Kidney glomerular epithelial cell (primary cell): ENCODE results near the gene NT5DC2.
A peak's percentile ranks its signal among the peaks of the same experiment; 100 is the strongest.

ENCODE experiments used
- DNase-seq: peaks from one replicate; lab custom pipeline; 2025; lab: John Stamatoyannopoulos, UW

NT5DC2 gene

DNA sequence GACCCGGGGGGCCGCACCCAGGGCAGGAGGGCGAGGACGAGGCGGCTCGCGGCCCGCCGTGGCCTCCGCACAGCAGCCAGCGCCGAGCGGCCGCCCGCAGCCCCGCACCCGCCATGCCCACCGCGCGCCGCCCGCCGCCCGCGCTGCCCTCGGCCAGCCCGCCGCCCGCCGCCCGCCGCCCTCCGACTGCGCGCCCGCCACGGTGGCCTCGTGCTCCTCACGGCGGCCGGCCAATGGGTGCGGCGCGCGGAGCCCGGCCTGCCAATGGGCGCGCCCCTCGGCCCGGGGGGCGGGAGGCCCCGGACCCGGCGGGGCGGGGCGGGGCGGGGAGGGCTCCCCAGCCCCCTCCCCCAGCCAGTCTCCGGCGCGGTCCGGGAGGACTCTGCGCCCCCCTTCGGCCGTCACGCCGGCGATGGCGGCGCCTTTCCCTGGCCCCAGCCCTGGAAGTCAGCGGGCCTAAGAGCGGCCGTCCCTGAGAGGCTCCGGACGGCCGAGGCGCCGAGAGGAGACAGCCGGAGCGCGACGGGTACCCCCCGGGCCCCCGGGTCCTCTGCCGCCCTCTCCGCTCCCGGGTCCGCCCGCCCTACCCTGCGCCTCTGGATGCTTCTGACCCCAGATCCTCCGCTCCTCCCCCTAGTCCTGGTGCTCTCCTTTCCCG is at the start of gene NT5DC2:
Gene NT5DC2 (minus strand): TSS at position 235 of the 658 bp plus-strand sequence. CDS start 120 bp downstream, at position 115.
- DNase-seq: peak; percentile 22

DNA sequence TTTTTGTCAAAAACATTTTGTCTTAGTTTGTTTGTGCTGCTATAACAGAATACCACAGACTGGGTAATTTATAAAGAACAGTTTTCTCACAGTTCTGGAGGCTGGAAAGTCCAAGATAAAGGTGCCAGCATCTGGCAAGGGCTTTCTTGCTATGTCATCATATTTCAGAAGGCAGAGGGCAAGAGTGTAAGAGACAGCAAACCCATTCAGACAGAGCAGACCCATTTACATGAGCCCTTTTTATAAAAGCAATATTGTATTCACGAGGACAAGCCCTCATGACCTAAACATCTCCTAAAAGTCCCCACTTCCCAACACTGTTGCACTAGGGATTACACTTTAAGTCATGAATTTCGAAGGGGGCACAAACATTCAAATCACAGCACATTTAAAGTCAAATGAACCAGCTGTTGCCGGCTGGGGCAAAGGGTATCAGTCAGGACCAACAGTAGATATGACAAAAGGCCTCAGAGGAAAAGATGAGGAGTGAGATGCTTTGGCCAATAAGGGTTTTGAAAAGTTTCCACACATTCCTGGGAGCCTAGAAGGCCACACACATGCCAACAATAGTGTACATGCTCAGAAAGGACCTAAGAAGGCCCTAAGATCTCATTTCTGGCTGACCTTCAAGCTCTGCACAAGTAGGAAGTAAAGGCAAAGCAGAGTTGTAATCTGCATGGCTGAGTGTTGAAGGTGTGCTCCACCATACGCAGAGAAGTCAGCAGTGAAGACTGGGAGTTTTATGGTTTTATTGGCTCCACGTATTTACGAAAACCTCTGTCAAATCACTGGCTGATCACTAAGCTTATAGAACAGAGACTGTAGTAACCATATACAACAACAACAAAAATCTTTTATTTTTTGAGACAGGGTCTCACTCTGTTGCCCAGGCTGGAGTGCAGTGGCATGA is 40.7 kb upstream of the NT5DC2 start:
- no peak for DNase-seq

DNA sequence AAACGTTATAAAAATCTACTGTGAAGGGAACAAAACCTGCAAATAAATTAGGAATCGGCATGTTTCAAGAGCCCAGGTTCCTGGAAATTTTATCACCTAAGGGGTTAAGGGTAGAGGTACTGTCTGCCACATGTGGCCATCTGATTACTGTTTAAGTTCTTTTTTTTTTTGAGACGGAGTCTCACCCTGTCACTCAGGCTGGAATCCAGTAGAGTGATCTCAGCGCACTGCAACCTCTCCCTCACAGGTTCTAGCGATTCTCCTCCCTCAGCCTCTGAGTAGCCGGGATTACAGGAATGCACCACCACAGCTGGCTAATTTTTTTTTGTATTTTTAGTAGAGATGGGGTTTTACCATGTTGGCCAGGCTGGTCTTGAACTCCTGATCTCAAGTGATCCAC is 38.6 kb upstream of the NT5DC2 start:
- DNase-seq: no peak

DNA sequence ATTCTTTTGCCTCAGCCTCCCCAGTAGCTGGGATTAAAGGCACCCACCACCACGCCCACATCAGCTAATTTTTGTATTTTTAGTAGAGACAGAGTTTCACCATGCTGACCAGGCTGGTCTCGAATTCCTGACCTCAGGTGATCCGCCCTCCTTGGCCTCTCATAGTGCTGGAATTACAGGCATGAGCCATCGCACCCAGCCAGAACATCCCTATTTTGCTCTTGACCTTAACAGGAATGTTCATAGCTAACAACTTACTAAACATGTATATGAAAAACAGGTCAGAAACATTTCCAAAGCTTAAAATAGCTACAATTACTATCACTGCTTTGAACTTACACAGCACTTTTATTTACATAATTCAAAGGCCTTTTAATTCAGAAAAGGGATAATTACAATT is 36.4 kb upstream of the NT5DC2 start:
- no peak for DNase-seq

DNA sequence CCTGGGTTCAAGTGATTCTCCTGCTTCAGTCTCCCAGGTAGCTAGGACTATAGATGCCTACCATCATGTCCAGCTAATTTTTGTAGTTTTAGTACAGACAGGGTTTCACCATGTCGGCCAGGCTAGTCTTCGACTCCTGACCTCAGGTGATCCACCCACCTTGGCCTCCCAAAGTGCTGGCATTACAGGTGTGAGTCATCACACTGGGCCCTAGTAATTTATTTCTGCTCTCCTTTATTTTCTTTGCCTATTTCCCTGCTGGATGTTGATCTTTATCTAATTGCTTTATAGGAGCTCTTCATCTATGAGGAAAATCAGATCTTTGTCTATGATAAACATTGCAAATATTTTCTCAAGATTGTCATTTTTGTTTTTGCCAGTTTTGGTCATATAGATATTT is 34.4 kb upstream of the NT5DC2 start:
- DNase-seq: no peak

DNA sequence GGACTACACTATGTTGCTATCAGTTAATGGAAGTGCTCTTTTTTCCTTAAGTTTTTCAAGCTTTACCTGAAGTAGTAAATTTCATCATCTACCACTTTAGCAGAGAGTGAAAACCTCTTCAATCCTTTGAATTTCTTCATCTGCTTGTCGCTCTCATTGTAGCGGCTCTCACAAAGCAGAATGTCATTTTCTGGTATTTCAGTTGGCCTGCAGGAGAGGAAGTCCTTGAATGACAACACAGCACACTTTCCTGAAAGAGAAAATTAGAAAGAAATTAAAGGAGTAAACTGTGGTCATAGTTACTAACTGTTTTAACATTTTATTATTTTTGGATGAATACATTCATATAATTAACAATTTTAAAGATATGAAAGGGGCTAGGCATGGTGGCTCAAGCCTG is 30.3 kb upstream of the NT5DC2 start:
- no peak for DNase-seq

DNA sequence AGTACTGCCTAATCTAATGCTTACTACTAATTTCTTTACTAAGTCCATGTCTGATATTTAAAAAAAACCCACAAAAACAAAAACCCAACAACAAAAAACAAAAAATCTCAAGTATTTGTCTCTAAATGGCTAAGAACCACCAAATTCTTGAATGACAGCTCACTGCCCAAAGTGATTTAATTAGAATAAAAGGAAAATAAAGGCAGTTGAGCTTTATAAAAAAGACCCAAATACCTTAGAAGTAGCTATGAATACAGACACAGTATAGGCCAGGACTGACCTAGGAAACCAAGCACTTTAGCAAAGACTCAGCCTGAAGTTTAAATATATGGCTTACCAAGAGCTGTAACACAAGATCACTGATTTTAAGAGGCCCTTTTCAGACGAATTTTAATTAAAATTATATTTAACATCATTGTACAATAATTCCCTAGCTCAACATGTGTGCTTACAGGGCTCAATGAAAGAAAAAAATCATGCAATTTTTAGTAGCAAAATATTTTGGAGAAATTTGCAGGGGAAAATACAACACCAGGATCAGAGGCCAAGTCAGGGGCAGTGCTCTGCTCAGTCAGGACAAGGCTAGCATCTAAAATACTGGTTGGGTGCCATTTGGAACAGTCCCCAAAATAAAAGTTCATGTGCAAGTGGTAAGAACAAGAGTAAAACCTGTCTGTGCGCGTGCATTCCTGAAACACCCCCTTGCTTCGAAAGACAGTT is 27.5 kb upstream of the NT5DC2 start:
- DNase-seq: no peak

DNA sequence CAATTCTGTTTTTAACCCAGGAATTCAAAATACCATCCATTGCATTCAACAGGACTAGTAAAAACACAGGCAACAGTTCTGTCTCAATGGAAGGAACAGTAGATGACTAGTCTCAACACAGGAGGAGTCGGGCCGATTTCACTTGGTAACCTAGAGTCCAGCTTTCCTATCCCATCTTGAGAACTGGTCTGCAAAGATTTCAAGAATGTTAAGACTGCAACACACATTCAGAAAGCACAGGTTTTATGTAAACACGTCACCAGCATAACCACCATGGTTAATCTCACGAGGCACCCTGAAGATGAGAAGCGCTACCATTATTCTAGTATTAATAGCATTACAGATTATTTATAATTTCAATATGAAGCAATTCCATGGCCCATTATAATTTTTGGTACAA is 24.8 kb upstream of the NT5DC2 start:
- DNase-seq: no peak

DNA sequence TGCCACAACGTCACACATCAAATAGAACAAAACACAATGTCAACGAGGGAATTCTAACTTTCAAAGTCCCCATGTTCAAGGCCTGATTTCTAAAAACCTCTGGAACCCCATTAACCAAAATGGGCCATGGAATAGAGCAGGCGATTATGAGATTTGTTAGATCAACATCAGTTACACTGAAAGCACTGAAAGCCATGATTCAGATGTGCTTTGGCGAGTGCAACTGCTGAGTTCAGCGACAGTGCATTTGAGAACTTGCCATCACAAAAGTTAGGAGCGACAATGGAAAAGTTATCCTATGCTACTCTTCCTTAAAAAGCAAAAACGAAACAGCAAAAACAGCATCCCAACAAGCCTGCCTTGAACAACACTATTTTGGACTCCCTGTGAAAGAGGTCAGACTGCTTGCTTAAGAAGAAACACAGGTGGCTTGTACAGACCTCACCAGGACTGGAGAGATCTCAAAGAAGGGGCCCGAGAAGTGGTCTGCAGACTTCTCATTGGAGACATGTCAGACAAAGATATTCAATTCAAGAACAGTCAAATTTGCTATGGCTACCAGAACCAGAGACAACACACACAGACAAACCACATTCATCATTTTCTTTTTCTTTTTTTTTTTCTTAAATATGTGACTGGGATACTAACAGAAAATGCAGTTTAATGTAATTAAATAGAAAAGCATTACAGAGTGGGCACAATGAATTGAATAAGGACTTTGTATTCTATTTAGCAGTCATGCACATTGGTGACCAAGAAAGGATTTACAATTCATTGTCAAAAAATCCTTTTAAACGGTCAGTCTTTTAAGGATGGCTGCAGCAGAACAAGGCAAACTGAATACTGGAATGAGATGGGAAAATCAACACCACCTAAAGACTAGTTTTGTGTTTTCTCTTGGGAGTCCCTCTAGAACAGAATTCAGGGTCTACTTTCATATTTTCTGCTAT is 23.6 kb upstream of the NT5DC2 start:
- no peak for DNase-seq

DNA sequence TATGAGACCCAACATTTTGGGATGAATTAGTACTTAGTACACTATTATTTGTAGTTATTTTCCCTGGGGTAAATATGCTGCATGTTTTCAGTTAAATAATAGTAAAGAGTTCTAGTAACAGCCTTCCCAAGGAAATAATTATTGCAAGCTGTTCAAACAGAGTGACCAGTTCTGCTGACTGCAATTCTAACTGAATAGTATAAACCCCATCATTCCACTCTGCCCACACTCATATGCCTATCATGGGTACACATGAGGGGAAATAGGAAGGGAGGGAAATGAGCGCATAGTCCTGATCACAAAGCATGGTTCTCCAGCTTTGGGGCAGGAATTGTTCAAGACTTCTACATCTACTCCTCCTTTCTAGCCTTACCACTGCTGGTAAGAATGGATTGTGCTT is 21.4 kb upstream of the NT5DC2 start:
- DNase-seq: no peak

DNA sequence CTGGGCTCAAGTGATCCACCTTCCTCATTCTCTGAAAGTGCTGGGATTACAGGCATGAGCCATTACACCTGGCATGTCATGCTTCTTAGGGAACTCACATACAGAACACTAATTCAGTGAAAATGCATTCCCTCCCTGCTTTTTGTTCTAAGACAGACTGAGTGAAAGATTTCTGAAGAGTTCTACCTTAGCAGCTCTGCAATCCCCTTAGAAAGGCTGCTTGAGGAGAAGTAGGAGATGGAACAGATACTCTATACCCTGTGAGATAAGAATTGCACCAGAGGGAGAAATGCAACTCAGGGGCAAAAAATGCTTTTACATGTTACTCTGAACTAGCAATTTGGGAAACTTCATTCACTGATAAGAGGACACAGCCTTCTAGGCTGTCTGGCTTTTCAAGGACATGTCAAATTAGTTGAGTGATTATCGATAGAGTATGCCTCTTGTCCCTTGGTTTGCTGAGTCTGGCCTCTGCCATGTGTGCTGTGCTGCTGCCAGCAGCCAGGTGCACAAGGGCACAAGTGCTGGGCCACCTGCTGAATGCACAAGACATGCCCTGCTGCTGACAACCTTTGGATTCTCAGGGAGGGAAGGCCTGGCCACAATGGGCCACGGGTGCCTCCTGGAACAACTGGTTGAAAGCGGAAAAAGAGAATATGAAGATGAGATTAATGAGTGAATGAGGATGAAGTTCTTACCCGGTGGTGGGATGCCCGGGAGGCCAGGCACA is 20.5 kb upstream of the NT5DC2 start:
- DNase-seq: no peak

DNA sequence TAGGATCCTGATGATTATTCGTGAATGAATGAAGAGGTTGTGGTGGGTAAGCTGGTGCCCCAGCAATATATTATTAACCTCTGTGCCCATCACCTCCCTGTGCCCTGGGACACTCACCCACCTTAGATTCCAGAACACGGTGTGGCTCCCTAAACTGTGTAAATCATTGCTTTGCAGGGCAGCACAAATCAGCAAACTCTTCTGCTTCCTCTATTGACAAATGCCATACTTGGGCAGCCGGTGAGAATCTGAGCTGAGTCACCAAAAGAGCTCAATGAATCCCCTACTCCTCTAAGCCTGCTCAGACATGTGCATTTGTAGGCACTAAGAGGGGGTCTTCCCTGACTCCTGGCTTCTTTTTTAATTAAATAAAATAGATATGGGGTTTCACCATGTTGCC is 18.4 kb upstream of the NT5DC2 start:
- peak; percentile 17 for DNase-seq

DNA sequence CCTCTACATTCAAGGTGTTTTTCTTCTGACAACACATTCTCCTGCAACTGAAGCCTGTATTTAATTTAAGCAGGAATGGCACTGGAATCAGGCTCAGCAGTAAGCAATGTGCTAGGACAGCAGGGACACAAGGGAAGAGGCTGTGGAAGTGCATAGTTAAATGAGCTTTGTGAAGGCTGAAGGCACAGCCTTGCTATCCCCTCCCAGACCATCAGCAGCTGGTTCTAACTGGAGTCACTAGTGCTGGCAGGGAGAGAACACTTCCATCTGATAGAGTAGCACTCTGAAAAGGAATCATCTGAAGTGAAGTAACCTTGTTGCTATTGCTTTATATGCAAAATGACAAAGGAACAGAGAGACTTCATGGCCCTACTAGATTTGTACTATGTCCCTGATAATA is 17.5 kb upstream of the NT5DC2 start:
- DNase-seq: no peak

DNA sequence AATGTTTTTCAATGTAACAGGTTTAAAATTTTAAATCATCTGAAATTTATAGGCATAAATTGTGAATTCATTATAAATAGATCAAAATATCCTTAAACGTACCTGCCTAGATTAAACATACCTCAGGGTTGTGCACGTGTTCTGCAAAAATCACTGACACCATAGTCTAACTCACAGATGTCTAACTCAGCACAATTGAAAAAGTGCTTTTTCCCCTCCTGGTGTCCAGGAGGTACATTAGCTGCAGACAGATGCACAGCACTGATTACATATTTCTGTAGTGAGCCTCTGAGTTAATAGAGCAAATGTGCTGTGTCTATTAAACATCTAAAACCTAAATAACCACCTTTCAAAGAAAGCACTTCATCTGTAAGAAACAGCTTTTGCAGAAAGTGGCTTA is 13.5 kb upstream of the NT5DC2 start:
- no peak for DNase-seq

DNA sequence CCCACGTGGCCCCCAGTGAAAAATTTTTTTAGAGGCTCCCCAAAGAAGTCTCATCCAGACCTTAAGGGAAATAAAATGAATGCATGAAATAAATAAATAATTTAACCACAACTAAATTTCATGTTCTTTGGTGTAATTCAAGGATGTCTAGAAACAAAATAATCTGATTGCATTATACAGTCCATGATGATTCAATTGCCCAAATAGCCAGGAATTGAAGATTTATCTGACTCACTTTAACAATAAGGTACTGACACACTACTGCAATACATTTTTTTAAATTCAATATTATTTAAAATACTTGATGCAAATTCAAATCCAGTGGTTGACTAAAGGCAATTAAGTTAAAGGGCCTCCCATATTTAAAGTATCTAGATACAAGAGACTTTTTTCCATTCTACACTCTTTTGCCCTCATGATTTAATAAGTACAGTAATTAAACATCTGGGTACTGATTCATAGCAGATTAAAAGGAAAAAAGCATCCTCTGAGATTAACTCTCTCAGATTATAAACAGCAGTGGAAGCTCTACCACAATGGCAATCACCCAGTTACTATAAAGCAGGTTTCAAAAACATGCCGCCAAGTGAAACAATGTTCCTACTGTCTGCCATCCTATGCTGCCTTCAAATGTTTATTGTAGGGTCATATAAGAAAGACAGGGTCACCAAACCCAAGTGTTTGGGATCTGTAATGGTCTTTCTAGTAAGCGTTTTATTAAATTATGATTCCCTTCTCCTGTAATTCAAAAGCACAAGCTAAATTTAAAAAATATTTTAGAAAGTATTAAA is 12.6 kb upstream of the NT5DC2 start:
- DNase-seq: no peak

DNA sequence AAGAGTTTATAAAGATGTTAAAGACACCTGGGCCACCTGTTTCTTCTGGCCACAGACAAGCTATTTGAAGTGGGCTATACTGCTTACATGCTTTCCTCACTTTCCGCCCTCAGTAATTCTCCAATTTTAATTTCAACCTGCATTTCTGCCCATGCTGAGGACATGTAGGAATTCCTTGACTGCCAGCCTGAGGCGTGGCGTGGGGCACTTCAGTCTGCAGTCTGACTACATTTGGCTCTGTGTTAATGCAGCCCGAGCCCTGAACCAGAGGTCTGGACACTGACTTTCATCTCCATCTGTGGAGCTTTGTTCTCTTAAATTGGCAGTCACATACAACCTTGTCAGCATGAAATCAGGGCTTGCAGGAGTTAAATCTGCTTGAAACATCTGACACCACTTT is 11.3 kb upstream of the NT5DC2 start:
- DNase-seq: no peak

DNA sequence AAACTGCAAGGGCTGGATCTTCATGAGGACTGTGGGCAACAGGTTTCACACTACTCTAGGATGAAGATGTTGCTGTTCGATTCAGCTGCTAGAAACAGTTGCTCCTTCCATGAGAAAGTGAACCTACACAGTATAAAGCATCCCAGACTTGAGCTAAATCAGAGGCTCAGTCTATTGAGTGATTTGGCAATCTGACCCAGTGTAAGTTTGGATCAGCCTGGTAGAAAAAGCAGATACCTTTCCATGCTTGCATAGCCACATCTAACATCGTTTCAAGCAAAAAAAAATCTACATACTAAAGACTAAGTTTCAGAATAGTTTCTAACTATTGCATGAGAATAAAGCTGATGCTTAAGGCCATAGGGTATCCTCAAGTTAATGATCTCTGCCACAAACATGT is 7.4 kb upstream of the NT5DC2 start:
- no peak for DNase-seq

DNA sequence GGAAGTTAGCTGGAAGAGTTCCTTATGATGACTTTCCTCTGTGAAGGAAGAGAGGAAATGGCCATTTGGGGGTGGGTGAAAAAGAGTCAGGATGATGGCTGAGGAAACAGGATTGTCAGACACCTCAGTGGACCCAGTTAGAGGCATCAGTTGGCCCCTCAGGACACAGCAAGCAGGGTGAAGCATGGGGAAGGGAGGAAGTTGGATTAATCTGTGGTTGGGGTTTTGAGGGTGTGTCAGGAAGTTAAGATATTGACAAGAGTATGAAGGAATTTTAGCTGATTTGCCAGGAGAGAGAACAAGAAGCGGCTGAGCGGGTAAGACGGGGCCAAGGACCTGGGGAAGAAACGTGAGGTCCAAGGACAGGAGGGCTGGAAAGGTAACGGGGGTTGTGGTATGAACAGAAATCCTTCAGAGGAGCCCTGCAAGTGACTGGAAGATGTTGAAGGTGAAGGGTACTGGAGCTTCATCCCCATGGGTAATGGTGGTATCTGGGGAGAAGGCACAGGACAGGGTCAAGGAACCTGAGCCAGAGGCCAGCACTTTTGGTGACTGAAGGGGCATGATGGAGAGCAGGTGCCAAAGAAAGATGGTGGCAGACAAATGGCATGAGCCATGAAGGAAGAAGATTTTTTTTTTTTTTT is 5.5 kb upstream of the NT5DC2 start:
- DNase-seq: no peak

DNA sequence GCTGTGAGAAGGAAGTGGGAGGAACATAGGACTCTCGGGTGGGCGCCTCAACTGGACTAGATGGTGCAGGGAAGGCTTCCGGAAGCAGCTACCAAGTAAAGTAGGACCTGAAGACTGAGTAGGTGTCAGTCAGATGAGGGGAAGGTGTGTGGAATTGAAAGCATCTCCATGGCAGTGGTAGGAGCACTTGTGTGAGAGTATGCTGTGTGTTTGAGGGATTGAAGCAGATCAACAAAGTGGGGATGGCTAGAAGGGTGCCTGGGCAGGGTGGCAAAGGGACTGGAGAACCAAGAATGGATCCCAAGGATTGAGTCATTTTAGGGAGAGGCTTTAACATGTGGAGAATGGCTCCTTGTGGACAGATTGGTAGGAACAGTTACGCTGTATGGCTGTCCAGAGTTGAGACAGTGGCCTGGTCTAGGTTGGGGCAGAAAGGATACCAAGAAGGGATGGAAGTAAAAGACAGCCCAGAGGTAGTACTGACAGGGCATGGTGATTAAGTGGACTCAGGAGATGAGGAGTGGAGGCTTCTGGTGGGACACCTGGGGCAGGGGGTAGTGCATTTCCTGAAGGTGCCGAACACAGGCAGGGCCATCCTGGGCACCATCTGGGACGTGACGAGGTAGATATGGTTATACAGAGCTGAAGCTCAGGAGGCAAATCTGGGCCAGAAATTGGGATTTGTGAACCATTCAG is 4.2 kb upstream of the NT5DC2 start:
- no peak for DNase-seq
